ENCODE data around the gene TOP3B.
"Not testable (repeated sequence)": the region's sequence is repeated elsewhere in the genome, so short reads cannot be mapped to it uniquely, and the experiment has no call there.

Gene TOP3B

DNA sequence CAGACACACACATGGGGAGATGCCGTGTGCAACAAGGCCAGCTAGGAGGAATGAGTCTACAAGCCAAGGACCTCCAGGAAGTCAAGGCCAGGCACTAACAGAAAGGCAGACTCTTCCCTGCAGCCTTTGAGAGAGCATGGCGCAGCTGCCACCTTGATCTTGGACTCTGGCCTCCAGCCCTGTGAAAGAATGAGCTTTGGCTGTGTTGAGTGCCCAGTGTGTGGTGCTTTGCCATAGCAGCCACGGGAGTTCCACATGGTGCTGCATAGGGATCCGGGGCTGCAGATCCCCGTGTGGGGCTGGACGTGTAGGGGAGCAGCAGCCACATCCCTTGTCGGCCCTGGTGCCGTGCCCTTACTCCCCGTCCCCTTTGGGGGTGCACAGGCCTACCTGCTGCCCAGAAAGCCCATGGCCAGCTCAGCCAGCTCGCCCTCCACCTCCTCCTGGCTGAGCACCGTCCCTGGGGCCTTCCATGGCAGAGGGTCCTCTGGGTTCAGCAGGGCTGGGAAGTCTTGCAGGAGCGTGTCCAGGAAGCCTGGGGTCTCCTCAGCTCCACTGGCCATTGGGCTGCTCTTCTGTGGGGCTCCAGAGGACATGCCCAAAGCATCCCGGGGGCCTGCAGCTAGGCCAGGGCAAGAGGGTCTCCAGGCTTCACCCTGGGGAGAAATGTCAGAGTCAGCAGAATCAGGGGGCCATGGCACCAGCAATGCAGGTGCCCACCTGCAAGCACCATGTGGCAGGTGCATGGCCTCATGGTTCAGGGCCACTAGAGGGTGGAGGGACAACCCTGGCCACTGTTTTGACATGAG is 36.9 kb downstream of the TOP3B start:
- no peak for DNase-seq (ENCODE audit: low spot score)

- DNase-seq (ENCODE audit: low spot score), result no peak
These were observed 37.7 kb downstream of the TOP3B start for GRCh38 chr22:21944871-21945270.

DNA sequence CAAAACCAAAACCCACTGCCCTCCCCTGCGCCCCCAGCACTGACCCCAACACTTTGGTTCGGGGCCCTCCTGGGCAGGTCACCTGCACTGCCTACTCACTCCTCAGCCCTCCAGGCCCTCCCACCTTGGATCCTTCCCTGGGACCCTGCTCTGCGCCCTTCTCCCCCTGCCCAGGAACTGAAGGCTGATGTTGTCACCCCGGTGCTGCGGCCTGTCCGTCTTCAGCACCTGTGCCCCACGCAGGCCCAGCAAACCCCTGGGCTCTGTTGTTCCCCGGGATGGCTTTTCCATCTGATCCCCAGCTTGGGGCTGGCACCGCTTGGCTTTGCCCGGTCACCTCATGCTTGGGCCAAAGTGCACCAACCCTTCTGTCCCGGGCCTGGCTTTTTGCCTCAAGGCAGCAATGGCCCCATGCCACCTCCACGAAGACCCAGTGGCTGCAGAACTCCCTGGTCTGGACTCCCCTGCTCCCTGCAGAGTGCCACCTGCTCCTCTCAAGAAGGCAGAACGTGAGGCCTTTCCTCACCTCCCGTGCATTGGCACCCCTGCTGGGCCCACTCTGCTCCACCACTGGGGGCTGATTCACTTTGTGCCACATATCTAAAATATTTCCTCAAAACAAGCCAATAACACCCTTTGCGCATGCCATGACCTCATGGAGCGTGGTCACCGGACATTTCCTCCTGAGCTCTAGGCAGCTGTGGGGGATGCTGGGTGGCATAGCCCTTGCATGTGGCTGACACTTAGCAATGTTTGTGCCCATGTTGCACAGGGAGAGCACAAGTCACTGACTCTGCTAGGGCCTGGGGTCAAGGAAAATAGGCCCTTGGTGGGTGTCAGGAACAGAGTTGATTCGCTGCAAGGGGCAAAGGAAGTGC is 38.8 kb downstream of the TOP3B start:
- DNase-seq (ENCODE audit: low spot score), result no peak

DNA sequence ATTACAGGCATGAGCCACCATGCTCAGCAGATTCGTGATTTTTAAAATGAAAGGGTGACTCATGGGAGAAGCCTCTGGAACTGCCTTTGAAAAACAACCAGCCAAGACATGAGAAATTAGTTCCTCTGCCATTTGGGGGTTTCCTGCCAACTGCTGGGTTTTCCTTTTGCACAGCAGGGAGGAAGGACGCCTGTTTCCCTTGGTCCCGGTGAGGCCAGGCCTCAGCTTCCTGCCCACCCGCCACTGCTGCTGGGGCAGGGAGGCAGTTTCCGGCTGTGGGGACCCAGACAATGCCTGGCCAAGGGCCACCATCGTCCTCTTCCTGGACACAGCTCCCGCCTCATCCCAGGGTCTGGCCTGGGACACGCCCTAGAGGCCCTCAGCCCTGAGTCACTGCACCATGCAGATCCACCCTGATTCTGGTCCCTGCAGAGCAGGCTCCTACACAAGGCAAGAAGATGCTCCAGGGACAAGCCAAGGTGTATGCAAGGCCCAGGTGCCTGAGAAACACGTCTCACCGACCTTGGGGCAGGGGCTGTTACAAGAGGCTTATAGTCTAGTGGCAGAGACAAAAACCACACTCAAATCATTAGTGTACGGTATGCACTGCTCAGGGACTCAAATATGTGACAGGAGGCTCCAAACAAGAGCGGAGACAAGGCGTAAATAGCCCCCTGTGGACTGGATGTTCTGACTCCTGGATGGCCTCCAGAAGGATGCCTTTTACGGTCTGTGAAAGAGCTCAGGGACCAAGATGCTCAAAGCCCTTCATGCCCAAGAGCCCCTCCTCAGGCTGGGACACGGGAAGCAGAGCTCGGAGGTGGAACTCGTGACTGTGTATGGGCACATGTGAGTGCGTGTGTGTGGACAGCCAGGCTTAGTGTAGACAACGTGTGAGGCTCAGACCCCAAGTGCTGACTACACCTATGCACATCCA is 39.9 kb downstream of the TOP3B start:
- DNase-seq (ENCODE audit: low spot score), result peak; percentile 59

GRCh38 chr22:21941921-21942320 is 40.7 kb downstream of the TOP3B start:
- no peak for DNase-seq (ENCODE audit: low spot score)

DNA sequence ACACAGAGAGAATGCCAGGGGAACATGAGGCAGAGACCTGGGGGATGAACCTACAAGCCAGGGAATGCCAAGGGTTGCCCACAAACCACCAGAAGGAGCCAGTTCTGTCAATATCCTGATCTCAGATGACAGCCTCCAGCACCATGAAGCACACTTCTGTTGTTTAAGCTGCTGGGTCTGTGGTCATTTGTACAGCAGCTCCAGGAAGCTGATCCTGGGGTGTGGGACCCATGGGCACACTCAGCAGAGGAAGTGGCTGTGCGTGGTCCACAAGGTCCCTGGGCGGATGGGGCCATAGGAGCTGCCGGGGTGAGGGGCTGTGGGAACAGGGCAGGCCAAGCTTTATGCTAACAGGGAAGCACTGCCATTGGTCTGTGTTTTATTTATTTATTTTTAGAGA is 42.1 kb downstream of the TOP3B start:
- peak; percentile 58 for DNase-seq (ENCODE audit: low spot score)

GRCh38 chr22:21939935-21940334 is 42.7 kb downstream of the TOP3B start:
- not testable (repeated sequence) for DNase-seq (ENCODE audit: low spot score)

GRCh38 chr22:21939461-21939913 is 43.1 kb downstream of the TOP3B start:
- peak; percentile 53 for DNase-seq (ENCODE audit: low spot score)

GRCh38 chr22:21938906-21939305 is 43.7 kb downstream of the TOP3B start:
- no peak for DNase-seq (ENCODE audit: low spot score)

DNA sequence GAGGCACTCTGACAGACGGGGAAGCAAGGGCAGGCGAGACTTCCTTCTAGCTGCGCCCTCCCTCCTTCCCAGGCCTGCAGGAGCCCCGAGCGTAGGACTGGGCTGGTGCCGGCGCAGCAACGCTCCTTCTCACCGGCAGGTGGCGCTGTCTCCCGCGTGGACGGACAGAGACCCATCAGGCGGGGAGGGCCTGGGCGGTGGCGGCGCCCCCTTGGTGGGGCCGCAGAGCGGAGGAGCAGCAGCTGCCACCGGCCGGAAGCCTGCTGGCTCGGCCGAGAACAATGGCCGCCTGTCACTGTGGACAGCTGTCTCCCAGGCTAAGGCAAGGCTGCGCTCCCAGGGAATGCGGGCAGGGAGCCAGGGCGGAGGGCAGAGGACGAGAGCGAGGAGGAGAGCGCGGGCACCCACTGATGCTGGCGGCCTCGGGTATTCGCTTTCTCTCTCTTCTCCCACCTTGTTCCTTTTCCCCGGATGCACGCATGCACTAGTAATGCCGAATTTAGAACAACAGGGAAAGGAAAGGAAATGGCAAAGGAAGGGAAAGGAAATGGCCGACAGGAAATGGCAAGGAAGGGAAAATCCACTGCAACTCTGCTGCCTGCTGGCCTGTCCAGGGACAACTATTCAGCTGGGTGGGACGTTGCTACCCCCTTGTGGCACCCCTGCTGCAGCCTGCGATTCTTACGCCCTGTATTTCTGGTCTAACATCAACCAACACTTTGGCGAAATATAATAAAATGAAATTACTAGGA is 44.3 kb downstream of the TOP3B start:
- peak; percentile 97 for DNase-seq (ENCODE audit: low spot score)

DNA sequence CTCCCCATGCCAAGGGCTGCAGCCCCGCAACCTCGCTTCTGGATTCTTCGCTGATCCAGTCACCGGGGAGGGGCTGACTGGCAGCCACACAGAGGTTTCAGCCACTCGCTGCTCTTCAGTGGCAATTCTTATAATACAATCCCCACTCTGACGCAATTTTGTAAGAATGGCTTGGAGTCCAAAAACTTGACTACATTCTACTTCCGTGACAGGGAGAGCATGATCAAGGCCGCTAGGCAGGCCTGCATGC is 44.8 kb downstream of the TOP3B start:
- DNase-seq (ENCODE audit: low spot score), result no peak

DNA sequence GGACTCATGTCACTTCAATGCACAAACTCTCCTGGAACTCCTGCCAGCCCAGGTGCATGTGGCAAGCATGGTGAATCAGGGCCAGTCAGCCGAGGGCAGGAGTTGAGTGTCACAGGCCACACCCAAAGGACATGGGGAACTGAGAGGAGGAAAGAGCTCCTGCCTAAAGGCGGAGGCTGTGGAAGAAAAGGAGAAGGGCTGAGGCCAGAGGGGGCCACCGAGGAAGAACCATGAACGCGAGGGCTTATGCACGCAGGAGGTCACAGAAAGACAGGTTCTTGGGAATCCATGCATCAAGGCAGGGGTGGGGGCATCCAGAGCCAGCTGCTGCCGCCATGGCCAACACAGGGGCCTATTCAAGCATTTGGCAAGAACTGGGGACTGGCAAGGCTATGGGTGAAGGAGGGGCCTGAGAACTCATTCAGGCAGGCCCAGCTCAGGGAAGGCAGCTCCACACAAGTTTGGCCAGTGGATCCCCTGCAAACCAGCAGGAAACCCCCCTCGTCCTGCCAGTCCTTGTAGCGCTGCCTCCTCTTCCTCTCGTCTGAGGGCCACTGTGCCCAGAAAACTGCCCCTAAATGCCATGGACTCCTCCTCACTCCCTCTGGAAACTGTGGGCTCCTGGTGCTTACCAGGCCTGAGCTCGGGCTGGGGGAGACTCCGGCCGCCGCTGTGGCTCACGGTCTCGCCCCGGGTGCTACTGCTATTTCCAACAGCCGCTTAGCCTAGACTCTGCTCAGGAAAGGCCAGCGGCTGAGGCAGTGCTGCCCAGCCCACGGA is 45.4 kb downstream of the TOP3B start:
- DNase-seq (ENCODE audit: low spot score), result peak; percentile 81

DNA sequence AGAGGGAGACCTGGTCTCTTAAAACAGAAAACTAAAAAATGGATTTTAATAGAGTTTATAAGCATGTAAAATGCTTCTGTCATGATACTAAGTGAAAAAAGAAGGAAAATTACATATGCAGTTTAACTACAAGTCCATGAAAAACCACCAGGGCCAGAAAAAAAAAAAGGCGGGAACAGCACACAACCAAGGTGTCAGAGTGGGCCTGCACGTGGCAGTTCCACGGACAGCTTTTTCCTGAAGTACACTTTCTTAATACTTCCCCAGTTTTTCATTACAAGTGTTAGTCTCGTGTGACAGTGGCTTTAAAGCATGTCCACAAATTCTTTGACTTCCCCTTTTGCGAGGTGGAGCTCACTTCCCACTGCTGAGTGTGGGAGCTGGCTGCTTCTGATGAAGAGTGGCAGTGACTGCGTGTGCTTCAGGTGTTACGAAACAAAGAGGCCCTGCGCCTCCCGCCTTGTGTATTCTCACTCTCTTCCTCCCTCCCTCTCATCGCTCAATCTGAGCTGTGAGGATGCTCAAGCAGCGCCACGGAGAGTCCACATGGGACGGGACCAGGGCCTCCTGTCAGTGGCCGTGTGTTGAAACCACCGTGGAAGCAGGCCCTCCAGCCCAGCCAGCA is 46.3 kb downstream of the TOP3B start:
- peak; percentile 75 for DNase-seq (ENCODE audit: low spot score)

DNA sequence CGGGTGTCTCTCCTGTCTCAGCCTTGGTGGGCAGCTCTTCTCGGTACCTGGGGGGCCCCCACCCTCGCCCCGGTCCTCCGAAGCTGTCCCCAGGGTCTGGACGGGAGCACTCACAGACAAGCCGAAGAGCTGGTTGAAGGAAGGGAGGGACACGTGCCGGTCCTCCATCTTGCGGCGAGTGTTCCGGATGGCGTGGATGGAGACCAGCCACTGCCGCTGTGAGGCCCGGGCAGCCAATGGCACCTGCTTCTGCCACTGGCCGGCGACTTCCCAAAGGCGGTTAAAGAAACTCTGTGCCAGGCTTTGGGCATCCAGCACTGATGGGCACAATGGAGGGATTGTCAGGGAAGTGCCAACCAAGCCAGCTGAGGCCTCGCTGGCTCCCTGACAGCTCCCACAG is 48.7 kb downstream of the TOP3B start:
- peak; percentile 84 for DNase-seq (ENCODE audit: low spot score)

- no peak for DNase-seq (ENCODE audit: low spot score)
These were observed 49.2 kb downstream of the TOP3B start for GRCh38 chr22:21933413-21933812.

GRCh38 chr22:21932347-21932746 is 50.2 kb downstream of the TOP3B start:
- no peak for DNase-seq (ENCODE audit: low spot score)

DNA sequence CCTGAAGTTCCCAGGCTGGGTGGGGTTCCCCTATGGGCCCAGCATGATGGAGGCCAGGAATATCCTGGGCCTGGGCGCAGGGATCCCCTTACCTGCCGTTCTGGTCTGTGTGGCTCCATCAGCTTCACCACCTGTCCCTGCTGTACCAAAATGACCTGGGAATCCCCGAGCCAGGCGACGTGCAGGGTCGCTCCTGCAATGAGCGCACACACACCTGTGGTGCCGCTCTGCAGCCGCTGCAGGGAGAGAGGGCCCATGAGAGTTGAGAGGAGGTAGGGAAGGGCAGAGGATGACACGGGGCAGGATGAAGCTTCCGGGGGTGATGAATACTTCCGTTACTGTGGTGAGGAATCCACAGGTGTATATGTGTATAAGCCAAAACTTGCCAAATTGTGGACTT is 51.5 kb downstream of the TOP3B start:
- no peak for DNase-seq (ENCODE audit: low spot score)

DNA sequence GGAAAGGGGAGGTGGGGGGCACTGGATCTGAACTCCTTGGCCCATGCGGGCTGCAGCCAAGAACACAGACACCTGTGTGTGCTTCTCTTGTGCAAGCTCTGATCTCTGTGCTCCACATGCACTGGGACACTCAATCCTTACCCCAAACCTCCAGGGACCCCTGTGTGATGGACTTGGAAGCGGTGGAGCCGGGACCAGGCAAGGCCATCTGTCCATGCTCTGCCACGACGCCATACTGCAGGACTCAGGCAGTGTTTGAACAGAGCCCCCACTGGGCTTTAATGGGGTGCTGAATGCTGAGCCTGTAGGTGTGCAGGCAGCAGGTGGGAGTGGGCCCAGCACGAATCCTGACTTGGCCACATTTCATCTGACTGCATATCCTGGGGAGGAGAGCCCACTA is 53.3 kb downstream of the TOP3B start:
- DNase-seq (ENCODE audit: low spot score), result no peak

- no peak for DNase-seq (ENCODE audit: low spot score)
These were observed 54.5 kb downstream of the TOP3B start for GRCh38 chr22:21928048-21928447.

- no peak for DNase-seq (ENCODE audit: low spot score)
These were observed 55.3 kb downstream of the TOP3B start for GRCh38 chr22:21927174-21927823.

Measured in Ammon's horn (tissue), 1 donor.